ENCODE measurements around the gene CREG1.

- TF ChIP-seq, protein P1, sequence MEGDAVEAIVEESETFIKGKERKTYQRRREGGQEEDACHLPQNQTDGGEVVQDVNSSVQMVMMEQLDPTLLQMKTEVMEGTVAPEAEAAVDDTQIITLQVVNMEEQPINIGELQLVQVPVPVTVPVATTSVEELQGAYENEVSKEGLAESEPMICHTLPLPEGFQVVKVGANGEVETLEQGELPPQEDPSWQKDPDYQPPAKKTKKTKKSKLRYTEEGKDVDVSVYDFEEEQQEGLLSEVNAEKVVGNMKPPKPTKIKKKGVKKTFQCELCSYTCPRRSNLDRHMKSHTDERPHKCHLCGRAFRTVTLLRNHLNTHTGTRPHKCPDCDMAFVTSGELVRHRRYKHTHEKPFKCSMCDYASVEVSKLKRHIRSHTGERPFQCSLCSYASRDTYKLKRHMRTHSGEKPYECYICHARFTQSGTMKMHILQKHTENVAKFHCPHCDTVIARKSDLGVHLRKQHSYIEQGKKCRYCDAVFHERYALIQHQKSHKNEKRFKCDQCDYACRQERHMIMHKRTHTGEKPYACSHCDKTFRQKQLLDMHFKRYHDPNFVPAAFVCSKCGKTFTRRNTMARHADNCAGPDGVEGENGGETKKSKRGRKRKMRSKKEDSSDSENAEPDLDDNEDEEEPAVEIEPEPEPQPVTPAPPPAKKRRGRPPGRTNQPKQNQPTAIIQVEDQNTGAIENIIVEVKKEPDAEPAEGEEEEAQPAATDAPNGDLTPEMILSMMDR (IDR thresholded peaks at IDR 0.05) = no peak
- TF ChIP-seq POLR2A (IDR thresholded peaks at IDR 0.05) (no peak), POLR2AphosphoS5 (IDR thresholded peaks at IDR 0.05) (no peak)
Observed at GRCh38 chr1:167575649-167576048, 22.1 kb upstream of the CREG1 start.
